ENCODE measurements around the gene BCHE.

Gene BCHE

DNA sequence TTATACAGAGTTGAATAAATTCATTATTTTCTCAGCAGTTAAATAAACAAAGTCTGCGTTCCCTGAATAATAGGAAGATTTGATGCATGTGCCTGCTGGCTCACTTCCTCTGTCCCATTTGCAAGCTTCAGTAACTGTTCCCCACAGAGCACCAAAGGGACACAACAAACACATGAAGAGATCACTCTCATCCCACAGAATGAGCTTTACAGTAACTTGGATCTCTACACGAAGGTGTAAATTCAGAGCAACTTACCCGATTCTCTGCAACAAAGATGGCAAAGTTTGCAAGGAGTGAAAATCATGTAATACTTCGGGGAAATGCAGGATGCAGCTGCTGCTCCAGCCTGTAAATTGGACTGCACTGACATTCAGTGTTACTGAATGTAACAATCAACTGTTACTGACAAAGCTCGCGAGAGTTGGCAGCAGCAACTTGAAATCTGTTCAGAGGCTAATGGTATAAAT lies at the start of gene BCHE:
Gene BCHE, minus strand, starts transcription at position 366 of the 468 bp plus-strand sequence. CDS start 6,390 bp downstream, outside the sequence.
- DNase-seq, result no peak

DNA sequence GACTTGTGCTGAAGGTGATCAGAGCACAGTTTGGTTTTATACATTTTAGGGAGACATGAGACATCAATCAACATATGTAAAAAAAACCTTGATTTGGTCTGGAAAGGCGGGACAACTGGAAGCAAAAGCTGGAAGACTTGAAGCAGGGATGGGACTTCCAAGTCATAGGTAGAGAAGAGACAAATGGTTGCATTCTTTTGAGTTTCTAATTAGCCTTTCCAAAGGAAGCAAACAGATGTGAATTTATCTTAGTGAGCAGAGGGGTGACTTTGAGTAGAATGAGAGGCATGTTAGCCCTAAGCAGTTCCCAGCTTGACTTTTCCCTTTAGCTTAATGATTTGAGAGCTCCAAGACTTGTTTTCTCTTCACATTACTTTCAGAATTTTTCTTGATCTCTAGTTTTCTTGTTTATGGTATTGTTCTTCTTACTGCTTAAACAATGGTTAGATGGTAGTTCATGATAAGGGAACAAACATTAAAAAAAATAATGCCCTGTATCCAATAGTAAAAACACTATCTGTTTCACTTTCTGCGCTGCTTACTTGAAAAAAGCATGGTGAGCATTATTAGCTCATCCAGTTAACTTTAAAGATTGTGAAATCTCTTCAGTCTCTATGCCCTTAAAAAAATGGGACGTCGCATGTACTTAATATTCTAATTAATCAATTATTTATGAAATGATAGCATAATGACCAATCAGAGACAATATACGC lies 48.5 kb upstream of the BCHE start:
- no peak for DNase-seq

DNA sequence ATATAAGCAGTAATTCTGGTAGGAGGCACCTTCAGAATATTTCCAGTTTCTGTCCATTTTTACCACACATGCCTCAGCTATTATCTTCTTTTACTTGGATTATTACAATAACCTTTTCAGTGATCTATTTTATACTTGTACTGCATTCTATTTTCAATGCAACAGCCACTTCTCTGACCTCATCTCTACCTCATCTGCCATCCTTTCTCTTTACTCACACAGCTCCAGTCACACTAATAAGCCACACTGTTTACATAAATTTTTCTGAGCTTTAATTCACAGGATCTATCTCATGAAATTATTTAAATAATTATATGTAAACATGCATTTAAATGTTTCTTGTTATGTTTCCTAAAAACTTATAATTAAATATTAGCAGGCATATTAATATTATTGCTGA lies 47.3 kb upstream of the BCHE start:
- DNase-seq, result no peak

DNA sequence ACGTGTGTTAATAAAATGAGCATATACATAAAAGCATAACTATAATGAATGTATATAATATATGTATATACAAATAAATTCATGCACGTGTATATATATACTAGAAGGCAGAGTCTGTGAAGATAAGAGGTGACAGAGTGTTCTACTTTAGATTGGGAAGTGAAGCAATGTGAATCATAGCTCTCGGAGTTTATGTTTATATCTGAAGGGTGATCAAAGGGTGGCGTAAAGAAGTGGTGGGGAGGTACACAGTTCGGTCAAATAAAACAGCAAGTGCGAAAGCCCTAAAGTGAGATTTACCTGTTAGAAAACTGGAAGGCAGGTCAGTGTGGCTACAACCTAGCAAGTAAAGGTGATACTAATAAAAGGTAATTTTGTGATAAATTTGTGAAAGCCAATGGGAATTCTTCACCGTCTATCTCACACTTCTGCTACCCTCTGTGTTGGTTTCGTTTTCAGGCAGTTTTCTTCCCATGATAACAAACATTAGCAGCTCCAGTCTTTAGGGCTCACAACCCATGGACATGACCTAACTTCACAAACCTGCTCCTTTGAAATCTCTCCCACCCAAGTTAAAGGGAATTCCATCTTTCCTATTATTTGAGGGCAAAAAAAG lies 46.7 kb upstream of the BCHE start:
- no peak for DNase-seq

DNA sequence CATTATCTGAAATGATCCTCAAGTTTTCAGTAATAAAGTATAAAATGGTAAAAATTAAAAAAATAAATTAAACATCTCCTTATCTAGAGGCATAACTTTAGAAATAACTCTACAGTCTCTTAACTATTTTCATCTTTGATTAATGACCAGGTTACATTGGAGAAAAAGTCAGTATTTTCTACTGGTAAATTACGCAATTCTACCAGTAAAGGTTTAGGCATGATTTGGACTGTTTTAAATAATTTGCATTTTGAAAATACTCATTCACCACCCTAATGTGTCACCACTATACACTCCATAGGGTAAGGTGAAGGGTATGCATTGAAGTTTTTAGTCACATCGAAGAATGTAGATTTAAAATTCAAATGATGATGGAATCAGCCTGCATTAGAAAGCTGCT lies 45.9 kb upstream of the BCHE start:
- no peak for DNase-seq

DNA sequence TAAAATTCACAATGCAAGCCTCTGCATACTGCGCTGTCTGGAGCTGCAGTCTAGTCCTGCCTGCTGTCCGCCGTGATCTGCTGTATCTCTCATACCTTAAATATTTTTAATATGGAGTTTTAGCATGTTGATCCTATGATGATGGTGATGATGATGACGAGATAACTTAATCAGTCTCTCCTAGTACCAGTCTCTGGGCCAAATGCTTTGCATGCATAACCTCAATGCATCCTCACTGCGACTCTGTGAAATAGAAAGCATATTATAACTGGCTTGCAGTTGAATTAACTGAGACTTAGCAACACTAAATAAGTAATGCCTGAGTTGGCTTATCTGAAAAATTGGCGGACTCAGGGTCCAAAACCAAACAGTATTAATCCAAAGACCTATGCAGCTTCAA lies 38.4 kb upstream of the BCHE start:
- no peak for DNase-seq

DNA sequence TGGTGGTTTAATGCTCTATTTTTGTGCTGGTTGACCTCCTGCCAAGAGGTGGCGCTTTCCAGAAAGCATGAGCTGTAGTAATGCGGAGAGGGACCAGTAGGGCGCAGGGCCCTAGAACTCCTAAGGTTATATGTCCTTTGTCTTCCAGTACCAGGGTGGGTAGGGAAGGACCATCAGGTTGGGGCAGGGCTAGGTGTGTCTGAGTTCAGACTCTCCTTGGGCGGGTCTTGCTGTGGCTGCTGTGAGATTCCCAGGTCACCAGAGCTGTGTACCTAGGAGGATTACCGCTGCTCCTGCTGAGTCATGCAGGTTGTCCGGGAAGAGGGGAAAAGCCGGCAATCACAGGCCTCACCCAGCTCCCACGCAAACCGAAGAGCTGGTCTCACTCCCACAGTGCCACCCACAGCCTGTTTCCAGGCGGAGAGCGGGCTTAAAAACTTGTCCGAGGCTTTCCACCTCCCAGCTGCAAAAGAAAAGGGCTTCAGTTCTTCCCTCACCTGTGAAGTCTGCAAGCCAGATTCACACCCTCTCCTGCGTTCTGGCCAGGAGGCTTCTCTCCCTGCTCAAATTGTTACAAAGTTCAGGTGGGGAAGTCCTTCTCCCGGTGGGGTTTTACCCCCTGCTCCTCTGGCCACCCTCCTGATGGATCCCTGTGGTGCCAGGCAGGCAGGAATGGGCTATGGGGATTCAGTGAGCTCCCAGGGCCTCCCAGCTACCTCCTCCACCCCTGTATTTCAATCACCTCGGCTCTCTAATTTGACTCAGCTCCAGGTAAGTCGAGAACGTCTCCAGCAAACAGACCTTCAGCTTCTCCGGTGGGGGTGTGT lies 37.7 kb upstream of the BCHE start:
- DNase-seq, result no peak

DNA sequence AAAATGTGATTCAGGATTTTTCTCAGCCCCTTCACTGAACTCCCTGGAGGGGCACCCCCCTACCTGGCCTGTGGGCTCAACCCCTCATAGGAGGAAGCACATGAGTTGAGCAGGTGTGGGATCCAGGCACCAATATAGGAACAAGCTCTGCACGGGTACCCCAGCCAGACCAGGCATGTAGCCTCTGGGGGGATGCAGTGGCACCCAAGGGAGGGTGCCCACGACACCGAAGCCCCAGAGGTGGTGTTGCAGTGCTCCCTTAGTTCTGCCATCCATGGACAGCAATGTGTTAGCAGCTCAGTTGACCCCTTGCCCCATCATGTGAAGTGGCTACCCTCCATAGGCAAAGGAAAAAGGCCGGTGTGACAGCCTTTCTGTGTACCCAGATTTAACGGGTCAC lies 30.9 kb upstream of the BCHE start:
- no peak for DNase-seq

DNA sequence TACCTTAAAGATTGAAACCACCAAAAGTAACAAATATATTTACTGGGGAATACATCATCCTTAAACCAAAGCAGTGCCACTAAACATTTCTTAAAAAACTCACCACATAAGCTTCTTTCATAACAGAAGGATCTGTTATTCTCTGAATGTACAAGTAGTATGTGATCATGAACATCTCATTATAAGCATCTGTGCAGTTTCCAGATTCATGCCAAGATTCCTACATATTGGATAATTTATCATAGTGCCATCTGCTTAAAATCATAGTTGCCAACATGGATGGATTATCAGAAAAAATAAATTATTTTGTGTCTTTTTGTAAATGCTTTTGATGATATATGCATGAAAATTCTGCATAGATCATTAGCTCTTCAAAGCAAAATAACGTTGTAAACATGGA lies 21.8 kb upstream of the BCHE start:
- DNase-seq, result no peak

DNA sequence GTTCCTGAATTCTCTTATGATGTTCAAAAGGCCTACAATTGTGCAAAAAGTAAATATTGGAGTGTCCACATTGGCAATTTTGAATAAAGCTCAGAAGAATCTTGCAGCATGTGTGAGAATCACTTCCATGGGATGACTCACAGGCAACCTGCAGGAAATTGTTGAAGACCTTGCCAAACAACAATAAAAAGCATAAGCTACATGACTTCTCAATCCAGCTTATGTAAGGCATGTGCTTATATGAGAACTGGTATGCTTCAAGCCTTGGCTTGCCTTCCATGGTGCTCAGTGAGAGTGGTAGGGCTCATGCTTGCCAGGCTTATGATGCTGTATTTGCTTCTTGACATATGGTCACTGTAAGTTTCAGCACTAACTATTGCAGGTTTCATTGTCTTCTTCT lies 18.4 kb upstream of the BCHE start:
- DNase-seq, result no peak

DNA sequence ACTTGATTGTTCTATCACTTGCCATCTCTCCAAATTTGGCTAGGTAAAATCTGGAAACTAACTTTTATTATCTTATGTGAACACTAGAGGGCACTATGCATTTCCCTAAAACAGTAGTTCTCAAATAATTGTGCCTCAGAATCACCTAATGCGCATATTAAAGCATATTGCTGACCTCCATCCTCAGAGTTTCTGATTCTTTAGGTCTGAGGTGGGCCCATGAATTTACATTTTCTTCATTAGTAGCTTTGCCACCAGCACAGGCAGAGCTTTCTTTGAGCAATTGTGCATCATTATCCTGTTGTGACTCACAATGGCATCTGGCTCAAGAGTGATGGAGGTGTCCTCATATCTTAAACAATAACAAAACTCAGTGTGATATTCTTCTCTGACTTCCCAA lies 17.5 kb upstream of the BCHE start:
- no peak for DNase-seq

DNA sequence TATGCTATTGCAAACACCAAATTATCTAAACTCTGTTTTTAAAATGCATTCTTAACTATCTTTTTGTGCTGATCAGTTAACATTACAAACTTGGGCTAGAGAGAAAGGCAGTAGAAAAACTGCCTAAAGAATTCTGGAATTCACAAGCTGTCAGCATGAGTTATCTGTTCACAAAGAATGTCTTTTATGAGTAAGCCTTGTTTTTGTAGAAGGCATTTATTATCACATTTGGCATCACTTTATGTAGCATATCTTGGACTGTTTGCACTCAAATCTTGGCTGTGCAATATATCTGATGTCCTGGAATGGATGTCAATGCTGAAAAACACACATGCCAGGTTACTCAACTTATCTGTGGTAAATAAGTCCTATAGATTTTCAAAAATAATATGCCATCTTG lies 15.5 kb upstream of the BCHE start:
- no peak for DNase-seq

DNA sequence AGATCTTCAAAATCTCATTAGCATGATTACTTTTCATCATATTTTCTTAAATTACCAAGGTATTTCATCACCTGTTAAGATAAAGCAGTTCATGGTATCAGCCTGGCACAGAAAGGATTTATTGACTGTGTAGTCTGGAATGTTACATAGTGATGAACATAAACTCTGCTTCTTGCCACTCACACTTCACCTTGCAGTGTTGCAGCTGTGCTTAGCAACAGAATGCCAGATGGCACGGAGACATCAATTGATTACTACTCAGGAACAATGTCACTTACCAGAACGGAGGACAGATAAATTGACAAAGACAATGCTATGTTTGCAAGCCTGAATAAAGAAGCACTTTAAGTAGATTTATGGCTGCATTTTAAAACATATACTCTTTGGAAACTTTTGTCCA lies 15.0 kb upstream of the BCHE start:
- no peak for DNase-seq

DNA sequence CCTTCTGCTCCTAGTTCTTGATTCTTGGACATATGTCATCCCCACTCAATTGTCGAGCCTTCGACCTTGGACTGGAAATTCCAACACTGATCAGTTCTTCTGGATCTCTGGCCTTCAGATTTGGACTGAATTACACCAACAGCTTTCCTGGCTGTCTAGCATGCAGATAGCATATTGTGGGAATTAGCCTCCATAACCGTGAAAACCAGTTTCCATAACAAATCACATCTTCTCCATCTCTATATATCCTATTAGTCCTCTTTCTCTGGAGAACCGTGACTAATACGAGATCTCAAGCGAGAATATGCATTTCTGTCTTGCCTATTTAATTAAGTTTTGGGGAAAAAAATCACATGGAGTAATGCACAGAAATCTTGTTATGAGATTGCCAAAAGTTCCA lies 8.8 kb upstream of the BCHE start:
- DNase-seq, result no peak

DNA sequence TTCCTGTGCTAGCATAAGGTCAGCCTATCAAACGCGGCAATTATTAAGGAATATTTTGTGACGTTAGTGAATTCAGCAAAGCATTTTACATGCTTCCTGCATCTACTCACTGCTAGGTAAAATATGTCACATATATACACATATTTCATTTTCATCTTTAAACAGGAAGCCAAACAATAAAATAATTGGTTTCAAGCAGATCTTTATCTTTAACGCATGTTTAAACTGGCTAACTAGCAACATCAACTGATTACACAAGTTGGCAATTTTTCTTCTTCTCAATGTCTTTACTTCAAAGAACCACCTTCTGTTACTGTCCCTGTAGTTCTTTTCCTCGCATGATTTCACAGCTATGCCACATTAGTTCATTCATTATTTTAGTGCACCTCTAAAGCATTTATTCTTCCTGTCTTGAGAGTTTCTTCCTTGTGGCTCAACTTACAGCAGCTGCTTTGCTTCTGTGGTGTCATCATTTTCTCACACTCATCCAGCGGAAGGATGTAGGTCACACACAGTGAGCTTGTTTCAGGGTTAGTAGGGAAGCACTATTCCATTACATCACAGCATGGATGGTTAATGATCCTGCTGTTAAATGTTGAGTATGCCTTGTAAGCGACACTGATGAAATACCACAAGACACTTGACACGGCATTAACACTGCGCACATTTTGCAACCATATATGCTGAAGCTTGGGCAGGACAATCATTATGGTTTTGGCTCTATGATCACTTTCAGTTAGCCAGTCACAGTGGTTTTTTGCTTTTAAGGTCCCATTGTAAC lies 2.3 kb upstream of the BCHE start:
- no peak for DNase-seq

DNA sequence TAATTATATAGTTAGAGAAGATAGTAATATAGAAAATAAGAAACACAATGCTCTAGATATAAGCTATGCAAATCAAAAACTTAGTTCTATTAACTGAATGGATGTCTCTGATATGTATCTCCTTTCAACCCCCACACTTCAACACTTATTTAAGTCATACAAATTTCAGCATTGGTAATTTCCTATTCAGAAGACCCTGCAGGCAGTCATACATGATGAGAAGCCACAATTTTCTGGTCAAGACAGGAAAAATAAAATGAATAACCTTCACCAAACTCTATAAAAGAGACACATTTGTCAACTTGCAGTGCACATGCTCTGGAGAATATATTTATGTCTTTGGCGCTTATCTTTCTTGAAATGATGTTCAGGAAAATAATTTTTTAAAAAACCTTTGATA lies 578 bp upstream of the BCHE start:
- no peak for DNase-seq

DNA sequence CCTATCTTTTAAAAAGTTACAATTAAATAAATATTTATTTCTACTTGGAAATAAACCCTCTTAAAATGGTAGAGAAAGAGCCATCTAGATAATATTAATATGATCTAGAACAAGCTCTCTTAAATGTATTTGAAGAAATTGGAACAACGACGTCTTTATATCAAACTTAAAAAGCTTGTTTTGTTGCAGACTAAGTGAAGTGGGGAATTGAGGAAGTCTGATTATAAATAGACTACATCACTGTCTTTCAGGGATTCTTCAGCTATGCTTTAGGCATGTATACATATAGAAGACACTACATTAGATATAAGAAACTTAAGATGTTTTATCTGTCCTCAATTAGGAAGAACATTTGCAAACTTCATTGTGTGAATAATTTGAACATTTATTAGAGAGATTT lies 1.8 kb downstream of the BCHE start:
- DNase-seq, result no peak

DNA sequence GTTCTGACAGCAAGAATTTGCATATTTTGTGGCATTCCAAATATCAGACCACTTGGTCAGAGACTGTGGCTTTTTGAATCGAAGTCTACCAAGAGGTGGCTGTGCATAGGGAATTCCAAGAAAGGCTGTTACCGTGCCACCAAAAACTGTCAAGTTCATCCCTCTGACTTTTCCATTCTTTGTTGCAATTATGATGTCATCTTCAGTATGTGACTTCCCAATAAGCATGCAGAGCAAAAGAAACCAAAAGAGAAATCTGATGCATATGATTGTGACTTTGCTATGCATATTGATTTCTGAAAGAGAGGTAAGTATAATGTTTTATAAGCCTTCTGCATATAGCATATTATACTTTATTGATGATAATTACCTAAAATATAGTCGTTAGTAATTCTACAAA lies 6.5 kb downstream of the BCHE start:
- no peak for DNase-seq

DNA sequence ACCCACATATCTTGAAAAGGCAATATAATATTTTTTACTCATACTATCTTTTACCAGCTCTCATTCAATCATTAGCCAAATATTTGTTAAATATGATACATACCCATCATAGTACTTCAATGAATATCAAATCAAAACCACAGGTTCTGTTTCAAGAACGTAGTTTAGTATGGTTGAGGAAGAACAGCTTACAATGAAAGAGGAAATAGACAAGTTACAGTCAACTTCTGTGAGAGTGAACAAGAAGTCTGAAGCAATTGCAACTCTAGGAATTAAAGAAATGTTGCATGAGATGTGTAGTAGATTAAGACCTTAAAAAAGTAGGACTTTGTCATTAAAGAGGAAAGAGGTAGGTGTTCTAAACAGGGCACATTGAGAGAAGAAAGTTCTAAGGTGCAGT lies 9.3 kb downstream of the BCHE start:
- DNase-seq, result no peak

DNA sequence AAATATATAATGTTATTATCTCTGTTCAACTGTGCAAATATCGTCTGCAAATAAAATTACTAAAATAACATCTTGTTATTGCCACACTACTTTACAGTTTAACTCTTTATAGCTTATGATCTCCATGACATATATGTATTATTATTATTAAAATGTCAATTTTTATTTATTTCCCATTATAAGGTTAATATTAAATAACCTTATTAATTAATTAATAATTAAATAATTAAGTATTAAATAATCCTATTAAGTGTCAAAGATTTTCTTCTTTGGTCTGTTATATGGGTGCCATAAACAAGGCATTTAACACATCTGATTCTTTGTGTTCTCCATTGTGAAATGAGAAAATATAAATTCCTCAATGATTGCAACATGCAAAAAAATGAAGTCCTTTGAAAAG lies 10.0 kb downstream of the BCHE start:
- no peak for DNase-seq

DNA sequence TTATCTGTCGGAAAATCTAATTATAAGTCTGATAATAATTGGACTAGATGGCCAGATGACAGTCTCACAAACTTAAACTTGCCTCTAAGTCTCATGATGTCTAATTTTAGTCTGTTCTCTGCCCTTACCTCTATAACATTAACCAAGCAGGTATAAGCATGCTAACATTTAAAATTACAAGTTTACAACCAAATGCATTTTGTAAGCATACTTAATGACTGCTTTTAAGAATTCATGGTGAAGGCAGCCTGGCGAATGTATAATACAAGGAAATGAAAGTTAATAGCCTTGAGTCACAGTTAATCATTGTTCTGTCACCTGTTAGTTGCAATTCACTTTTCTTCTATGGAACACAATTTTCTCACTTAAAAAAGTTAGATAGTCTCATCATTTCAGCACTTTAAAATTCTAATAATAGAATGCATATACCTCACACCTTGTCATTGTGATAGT lies 16.5 kb downstream of the BCHE start:
- no peak for DNase-seq

DNA sequence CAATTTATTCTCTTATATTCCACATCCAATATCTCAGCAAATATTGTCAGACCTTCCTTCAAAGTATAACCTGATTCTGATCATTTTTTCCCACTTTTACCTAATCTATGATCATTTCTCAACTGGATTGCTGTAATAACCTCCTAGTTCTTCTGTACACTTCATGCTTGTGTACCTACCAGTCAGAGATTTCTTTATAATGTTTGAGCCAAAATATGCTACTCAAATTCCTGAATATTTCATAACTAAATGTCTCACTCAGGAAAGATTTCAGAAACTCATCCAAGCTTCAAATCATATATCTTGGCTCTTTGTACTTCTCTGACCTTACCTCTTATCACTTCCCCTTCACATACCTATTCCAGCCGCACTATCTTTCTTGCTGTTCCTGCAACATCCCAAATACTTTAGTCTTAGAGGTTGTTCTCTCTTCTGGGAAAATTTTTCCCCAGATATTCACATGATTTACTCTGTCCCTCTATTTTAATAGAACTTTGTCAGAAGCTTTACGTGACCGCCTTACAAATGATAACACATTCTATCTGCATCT lies 20.0 kb downstream of the BCHE start:
- DNase-seq, result no peak

DNA sequence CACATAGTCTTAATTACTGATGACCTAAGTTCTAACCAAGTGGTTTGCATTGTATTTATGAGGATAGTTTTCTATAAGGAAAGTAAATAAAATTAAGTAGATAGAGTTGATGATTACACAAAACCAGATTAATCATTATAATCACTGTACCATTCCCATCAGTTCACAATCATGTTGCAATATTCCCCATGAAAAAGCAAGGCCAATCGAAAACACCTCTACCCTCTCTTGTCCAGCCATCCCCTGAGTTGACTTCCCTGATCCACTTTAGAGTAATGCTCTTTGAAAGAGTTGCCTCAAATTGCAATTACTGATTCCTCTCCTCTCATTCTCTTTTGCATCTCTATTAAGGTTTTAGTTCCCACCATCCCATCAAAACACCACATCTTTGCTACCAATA lies 21.0 kb downstream of the BCHE start:
- DNase-seq, result no peak

Measured in CD4-positive, alpha-beta T cell treated with Interleukin-4 for 4 hours (primary cell).